HT1080 (cell line): ENCODE measurements around the gene OSBPL2. TPM values are rescaled to one million over a fixed set of nuclear protein-coding genes. Genes with fewer than 3 reads are reported as not detected.

ENCODE experiments used
- DNase-seq: peaks from one replicate; pipeline ENCODE4 v3.0.0-alpha.2; 2015; ENCODE audit warnings: low read depth
- total RNA-seq: library from RNA; depleted of rRNA; stranded (reverse); fragments of >200 nt; shearing (Covaris generic); gene quantifications from 2 replicates; pipeline ENCODE4 v1.2.3, GENCODE V29; 2014; rRNA removed

OSBPL2 gene
- total RNA-seq, 1 experiment from 2014 or later: 13.4 TPM

GRCh38 chr20:62336775-62337557, 98.6 kb downstream of the OSBPL2 start:
- no peak for DNase-seq

GRCh38 chr20:62337558-62338293, 99.4 kb downstream of the OSBPL2 start:
- DNase-seq: no peak

- DNase-seq: no peak
Measured at GRCh38 chr20:62338294-62338620, 99.9 kb downstream of the OSBPL2 start.

GRCh38 chr20:62339647-62340062, 101.3 kb downstream of the OSBPL2 start:
- DNase-seq: no peak

GRCh38 chr20:62342910-62343309, 104.6 kb downstream of the OSBPL2 start:
- DNase-seq: no peak

GRCh38 chr20:62344092-62344491, 105.8 kb downstream of the OSBPL2 start:
- no peak for DNase-seq

- no peak for DNase-seq
Measured at GRCh38 chr20:62344782-62345181, 106.5 kb downstream of the OSBPL2 start.

Other genes with a start within 250 kb of the OSBPL2 start
- gene TAF4, start 172.6 kb upstream of the OSBPL2 start, total RNA-seq: 3.2 and 6.1 TPM in 2 replicates
- 35.6 and 39.7 TPM in 2 replicates for gene LSM14B, start 116.0 kb upstream of the OSBPL2 start, total RNA-seq
- 550 and 564 TPM in 2 replicates for gene PSMA7, start 95.1 kb upstream of the OSBPL2 start, total RNA-seq
- 12.8 and 13.0 TPM in 2 replicates for gene SS18L1, start 94.8 kb upstream of the OSBPL2 start, total RNA-seq
- 36.8 and 39.1 TPM in 2 replicates for gene MTG2, start 55.5 kb upstream of the OSBPL2 start, total RNA-seq
- not detected in 2 replicates for gene HRH3, start 18.2 kb upstream of the OSBPL2 start, total RNA-seq
- 450 and 452 TPM in 2 replicates for gene ADRM1, start 64.5 kb downstream of the OSBPL2 start, total RNA-seq
- gene LAMA5, start 128.8 kb downstream of the OSBPL2 start, total RNA-seq: 12.1 and 20.1 TPM in 2 replicates
- gene RPS21, start 148.6 kb downstream of the OSBPL2 start, total RNA-seq: 2,418 and 4,004 TPM in 2 replicates
- 2.9 and 3.3 TPM in 2 replicates for gene CABLES2, start 168.8 kb downstream of the OSBPL2 start, total RNA-seq
- not detected in 2 replicates for gene RBBP8NL, start 189.0 kb downstream of the OSBPL2 start, total RNA-seq
- gene GATA5, start 237.5 kb downstream of the OSBPL2 start, total RNA-seq: not detected in 2 replicates